GM12875 (cell line): ENCODE measurements around the gene HOXD10.

ENCODE experiments used
- H3K4me3 ChIP-seq: one replicate; pipeline ENCODE4 v1.5.1; 2011; ENCODE audit warnings: low read depth, low read length, control low read depth
- TF ChIP-seq, protein P1 (sequence below): IDR thresholded peaks from 2 replicates; pipeline ENCODE4 v1.5.1; 2011; ENCODE audit warnings: low read depth, mild to moderate bottlenecking, control low read depth, inconsistent platforms, low read length, moderate library complexity, borderline replicate concordance; ENCODE audit not compliant: insufficient read depth

Gene HOXD10

DNA sequence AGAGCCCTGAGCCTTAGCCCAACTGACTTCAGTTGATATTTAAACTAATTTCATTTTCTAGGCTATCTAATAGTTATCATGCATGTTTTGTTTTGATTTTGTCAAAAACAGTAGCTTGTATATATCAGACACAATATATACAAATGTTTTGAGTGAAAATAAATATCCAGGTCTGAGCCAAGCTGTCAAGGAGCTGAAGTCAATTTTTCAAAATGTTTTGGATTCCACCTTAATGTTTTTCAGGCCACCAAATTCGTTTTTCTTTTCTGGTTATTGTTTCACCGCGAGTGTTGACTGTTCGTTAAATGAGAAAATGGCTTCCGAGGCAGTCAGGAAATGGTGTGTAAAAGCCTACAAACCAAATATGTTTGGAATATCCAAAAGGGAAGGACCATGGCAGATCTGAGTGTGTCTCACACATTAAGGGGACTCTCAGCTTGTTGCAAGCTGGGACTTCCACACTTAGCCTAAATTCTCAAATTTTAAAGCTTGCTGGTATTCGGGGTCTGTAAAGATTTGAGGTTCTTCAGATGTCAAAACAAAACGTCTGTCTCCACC, 14.2 kb upstream of the HOXD10 start:
- H3K4me3 ChIP-seq: no peak overlapping the region
- TF ChIP-seq, protein P1, sequence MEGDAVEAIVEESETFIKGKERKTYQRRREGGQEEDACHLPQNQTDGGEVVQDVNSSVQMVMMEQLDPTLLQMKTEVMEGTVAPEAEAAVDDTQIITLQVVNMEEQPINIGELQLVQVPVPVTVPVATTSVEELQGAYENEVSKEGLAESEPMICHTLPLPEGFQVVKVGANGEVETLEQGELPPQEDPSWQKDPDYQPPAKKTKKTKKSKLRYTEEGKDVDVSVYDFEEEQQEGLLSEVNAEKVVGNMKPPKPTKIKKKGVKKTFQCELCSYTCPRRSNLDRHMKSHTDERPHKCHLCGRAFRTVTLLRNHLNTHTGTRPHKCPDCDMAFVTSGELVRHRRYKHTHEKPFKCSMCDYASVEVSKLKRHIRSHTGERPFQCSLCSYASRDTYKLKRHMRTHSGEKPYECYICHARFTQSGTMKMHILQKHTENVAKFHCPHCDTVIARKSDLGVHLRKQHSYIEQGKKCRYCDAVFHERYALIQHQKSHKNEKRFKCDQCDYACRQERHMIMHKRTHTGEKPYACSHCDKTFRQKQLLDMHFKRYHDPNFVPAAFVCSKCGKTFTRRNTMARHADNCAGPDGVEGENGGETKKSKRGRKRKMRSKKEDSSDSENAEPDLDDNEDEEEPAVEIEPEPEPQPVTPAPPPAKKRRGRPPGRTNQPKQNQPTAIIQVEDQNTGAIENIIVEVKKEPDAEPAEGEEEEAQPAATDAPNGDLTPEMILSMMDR: no peak

DNA sequence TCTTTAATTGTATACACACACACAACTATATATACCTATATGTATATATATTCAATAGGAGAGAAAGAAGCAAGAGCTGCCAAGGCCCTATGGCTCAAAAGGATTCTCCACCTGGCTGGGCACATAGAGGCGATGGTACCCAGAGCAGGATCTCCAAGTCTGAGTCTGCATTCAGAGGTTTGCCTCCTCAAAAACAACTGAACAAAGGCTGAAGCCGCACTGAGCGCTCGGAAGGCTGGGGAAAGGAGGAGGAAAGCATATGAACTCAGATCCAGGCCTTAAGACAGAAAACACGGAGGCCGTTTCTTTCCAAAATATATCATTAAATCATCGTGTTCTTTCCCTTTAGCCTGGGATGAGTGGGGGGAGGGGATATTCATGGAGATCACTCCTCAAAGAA, 13.4 kb upstream of the HOXD10 start:
- TF ChIP-seq, protein P1: no peak
- no peak overlapping the region for H3K4me3 ChIP-seq

DNA sequence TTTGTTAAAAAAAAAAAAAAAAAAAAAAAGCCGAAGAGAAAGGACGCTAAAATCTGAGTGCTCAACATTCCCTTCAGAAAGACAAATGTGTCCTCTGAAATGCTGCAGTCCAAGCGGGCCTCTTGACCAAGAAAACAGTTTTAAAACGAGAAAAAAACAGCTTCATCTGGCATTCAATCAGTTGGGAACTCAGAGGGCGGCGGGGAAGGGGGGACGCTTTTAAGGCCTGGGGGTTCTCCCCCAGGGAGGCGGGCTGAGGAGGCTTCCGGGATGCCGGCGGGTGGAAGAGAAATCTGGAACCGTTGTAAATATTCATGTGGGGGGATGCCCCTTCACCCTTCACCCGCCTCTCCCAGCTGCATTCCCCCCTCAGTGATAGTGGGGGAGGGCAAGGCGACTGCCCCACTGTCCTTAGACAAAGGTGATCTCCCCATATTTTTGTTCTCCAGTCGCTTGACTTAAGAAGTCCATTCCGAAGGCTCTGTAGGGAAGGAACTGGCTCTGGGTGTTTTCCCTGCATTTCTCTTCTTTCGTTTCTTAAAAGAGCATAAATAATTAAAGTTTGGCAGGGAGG, 12.7 kb upstream of the HOXD10 start:
- H3K4me3 ChIP-seq: no peak overlapping the region
- TF ChIP-seq, protein P1: no peak

DNA sequence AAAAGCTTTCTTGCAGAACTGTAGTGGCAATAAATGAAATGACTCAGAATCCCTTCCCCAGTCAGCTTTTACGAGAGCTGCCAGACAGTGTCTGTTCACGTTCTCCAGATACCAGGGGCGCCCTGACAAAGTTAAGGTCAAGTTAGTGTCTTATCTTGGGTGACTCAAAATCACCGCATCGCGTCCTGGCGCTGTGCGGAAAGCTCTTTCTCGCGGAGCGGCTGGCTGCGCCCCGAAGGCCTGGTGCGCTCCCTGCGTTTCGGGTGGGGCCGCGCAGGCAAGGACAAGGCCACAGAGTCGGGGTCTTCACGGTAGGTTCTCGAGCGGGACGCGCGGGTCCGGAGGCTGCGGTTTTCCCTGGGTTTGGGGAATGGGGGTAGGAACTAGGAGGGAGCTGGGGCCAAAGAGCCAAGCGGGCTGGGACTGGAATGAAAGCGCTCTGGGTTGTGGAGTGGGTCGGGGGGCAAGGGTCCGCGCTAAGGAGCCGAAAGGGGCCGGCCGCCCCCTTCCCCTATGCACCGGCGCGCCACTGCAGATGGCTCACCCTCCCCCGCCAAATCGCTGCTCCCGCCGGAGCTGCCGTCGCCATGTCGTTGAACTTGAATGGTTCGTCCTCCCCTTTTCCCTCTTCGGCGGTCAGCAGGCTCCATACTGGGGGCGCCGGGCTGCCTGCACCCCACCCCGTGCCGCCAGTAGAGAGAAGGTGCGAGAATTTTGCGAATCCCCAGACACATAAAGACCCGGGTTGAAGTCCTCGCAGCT, 12.1 kb upstream of the HOXD10 start:
- TF ChIP-seq, protein P1: no peak
- H3K4me3 ChIP-seq: no peak overlapping the region

DNA sequence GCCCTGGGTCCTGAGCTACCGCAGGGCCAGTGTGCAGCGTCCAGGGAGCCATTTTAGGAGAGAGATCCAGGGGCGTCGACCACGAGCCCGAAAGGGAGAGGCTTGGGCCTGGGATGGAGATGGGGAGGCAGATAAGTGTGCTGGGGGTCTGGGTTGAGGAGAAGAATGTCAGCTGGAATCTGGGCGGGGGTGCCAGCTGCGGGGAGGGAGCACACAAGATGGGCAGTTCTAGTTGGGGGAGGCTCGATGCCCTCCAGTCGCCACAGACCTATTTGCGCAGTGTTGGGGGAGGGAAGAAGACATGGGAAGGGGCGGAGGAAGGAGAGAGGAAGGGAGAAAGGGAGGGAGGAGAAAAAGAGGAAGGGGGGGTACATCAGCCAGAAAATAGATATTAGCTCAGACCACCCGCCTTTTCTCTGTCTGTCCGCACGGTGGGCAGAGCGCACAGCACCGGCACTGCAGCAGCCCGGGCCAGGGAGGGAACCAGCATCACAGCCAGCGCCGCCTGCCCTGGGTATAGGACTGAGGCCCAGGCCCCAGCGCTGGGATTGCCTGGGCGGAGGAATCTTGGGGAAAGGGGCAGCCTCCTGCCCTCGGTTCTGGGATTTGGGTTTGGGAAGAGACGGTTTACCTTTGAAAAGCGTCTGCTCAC, 11.4 kb upstream of the HOXD10 start:
- TF ChIP-seq, protein P1: no peak
- H3K4me3 ChIP-seq: no peak overlapping the region

DNA sequence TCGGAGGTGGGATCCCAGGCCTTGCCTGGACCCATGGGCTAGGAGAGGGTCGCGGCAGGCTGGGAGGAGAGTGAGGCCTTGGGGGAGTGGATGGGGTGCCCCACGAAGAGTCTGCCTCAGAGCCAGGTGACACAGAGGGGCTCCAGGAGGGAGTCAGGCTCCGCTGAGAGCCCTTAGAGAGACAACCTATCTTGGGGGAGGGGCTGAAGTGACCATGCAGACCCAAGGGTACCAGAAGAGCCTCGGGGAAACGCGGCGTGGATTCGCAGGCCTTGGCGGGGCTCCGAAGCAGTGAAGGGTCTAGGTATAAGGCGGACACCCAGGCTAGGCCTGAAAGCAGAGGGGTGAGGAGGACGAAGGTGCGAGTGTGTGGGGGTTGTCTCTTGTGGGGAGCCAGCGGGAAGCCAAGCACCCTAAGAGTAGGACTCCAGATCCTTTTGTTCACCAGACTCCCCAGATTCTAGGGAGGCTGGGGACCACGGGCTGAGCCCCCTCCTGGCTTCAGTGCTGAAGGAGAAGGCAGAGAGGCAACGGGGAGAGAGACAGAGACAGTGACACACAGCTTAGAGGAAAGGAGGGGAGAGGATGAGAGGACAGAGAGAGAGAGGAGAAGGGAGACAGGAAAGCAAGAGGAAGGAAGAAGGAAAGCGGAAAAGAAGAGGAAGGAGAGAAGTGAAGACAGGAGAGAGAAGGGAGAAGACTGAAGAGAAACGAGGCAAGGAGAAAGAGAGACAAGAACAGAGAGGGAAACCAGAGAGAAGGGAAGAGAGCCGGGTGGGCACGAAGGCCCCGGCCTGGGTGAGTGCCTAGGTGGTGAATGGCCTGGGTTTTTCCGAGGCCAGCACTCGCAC, 10.6 kb upstream of the HOXD10 start:
- TF ChIP-seq, protein P1: no peak
- no peak overlapping the region for H3K4me3 ChIP-seq
